Activated CD8-positive, alpha-beta T cell treated with anti-CD3 and anti-CD28 coated beads for 36 hours (primary cell): ENCODE results near the gene LHX1. TPM values are rescaled to one million over a fixed set of nuclear protein-coding genes. Genes with fewer than 3 reads are reported as not detected.

ENCODE experiments used
- ATAC-seq: fragments of 200-7000 bp; cut with Tn5 transposase; one replicate; pipeline ENCODE4 v1.10.0; 2021; ENCODE audit warnings: mild to moderate bottlenecking, moderate library complexity
- CTCF ChIA-PET: fragments of 350-600 bp; sonication (Branson Sonifier 250); formaldehyde crosslinking; loops from one replicate; lab custom pipeline; 2021; ENCODE audit warnings: antibody characterized with exemption; lab: Charles Lee
- POLR2A ChIA-PET: fragments of 350-600 bp; sonication (Branson Sonifier 250); formaldehyde crosslinking; loops from one replicate; lab custom pipeline; 2021; ENCODE audit warnings: antibody characterized with exemption; lab: Charles Lee
- DNase-seq: peaks from one replicate; pipeline ENCODE4 v3.0.0-alpha.2; 2020
- H3K27ac Mint-ChIP-seq: one replicate; pipeline ENCODE4 v1.8.0; 2021; ENCODE audit warnings: mild to moderate bottlenecking, mixed read lengths
- H3K27me3 Mint-ChIP-seq: one replicate; pipeline ENCODE4 v1.8.0; 2021; ENCODE audit warnings: mixed read lengths
- H3K36me3 Mint-ChIP-seq: one replicate; pipeline ENCODE4 v1.8.0; 2021; ENCODE audit warnings: low read depth, mixed read lengths
- H3K4me1 Mint-ChIP-seq: one replicate; pipeline ENCODE4 v1.8.0; 2021; ENCODE audit warnings: low read depth, mixed read lengths
- H3K4me3 Mint-ChIP-seq: one replicate; pipeline ENCODE4 v1.8.0; 2021; ENCODE audit warnings: mild to moderate bottlenecking, moderate library complexity, mixed read lengths
- H3K9me3 Mint-ChIP-seq: one replicate; pipeline ENCODE4 v1.8.0; 2021; ENCODE audit warnings: mixed read lengths
- intact Hi-C: fragments of 100-400 bp; cut with micrococcal nuclease; formaldehyde crosslinking; loops from one replicate; pipeline ENCODE4 v1.10.0; 2022
- total RNA-seq, 2 experiments: library from RNA; stranded (reverse); gene quantifications; one replicate each; pipeline ENCODE4 v1.2.3, GENCODE V29; 2021
- TF ChIP-seq, protein P1 (sequence below): fragments of 200-600 bp; IDR thresholded peaks from one replicate; pipeline ENCODE4 v1.8.0; 2022; ENCODE audit warnings: antibody characterized with exemption, mild to moderate bottlenecking

Gene LHX1
- total RNA-seq, 2 experiments from 2014 or later, result not detected

DNA sequence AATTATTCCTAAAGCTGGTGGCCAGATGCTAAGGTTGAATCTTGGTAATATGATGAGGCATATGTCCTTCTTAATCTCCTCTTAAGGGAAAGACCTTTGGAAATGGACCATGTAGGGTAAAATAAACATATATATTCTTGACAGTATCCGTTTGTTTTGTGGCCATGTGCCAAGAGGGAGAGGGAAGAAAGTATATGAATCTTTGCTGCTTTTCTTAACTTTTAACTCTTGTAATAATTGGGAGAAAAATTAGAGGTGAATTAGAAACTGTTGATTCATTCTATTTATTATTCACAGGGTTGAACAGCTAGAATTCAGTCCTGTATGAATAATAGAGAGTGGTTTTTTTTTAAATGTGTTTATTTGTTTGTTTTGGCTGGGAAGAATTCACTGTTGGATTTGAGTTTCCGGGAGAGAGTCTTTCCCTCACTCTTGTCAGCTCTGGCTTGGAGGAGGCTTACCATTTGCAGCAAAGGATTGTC, 43.0 kb downstream of the LHX1 start:
- Mint-ChIP-seq H3K27ac (no peak overlapping the region), H3K9me3 (no peaks in the 10 kb centered on the region), H3K27me3 (no peaks in the 10 kb centered on the region), H3K36me3 (peaks cover 31% of the 10 kb centered on the region), H3K4me3 (no peak overlapping the region), H3K4me1 (peaks cover 33% of the 10 kb centered on the region)
- intact Hi-C loops, result no loop called here
- TF ChIP-seq, protein P1, sequence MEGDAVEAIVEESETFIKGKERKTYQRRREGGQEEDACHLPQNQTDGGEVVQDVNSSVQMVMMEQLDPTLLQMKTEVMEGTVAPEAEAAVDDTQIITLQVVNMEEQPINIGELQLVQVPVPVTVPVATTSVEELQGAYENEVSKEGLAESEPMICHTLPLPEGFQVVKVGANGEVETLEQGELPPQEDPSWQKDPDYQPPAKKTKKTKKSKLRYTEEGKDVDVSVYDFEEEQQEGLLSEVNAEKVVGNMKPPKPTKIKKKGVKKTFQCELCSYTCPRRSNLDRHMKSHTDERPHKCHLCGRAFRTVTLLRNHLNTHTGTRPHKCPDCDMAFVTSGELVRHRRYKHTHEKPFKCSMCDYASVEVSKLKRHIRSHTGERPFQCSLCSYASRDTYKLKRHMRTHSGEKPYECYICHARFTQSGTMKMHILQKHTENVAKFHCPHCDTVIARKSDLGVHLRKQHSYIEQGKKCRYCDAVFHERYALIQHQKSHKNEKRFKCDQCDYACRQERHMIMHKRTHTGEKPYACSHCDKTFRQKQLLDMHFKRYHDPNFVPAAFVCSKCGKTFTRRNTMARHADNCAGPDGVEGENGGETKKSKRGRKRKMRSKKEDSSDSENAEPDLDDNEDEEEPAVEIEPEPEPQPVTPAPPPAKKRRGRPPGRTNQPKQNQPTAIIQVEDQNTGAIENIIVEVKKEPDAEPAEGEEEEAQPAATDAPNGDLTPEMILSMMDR, result no peak
- POLR2A ChIA-PET, result no interaction called here
- CTCF ChIA-PET, result interaction anchor here (1.3 kb wide), 1 partner anchor 377 kb away, joined by 3 read pairs; no protein-coding TSS in a partner anchor
- DNase-seq, result no peak
- ATAC-seq, result no peak

DNA sequence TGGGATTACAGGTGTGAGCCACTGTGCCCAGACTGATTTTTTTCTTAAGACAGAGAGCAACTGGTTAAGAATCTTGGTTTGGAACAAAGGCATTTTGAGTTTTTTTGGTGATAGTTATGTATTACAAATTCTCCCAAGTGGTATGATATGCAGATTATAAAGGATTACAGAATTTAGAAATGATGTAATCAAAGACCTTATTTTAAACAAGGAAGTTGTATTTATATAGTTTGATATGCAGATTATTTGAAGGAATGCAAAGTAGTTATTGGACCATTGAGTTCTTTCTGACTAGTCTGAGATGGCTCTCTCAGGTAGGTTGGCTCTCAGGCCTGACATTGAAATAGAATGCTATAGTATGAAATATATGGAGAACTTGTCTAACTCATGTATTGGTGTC, 46.3 kb downstream of the LHX1 start:
- DNase-seq, result no peak
- TF ChIP-seq, protein P1, result no peak
- POLR2A ChIA-PET, result no interaction called here
- Mint-ChIP-seq H3K27ac (no peak overlapping the region), H3K4me3 (no peak overlapping the region), H3K36me3 (peaks cover 33% of the 10 kb centered on the region), H3K27me3 (no peaks in the 10 kb centered on the region), H3K4me1 (peaks cover 18% of the 10 kb centered on the region), H3K9me3 (no peaks in the 10 kb centered on the region)
- ATAC-seq, result no peak
- intact Hi-C loops, result no loop called here
- CTCF ChIA-PET, result no interaction called here

DNA sequence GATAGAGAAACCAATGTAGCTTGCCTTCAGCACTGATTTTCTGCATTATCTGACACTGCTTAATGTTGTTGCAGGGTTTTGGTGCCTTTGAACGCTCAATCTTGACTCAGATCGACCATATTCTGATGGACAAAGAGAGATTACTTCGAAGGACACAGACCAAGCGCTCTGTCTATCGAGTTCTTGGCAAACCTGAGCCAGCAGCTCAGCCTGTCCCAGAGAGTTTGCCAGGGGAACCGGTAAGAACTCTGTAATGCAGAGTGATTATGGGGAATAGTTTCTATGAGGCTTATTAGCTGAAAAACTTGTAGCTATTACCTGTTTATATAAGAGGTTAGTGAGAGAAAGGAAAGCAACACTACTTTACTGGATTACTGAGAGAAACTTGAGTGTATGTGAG, 51.9 kb downstream of the LHX1 start:
- TF ChIP-seq, protein P1, result no peak
- H3K36me3 Mint-ChIP-seq, result peaks cover 41% of the 10 kb centered on the region
- H3K9me3 Mint-ChIP-seq, result no peaks in the 10 kb centered on the region
- H3K27ac Mint-ChIP-seq, result no peak overlapping the region
- DNase-seq (no peak), ATAC-seq (no peak)
- ChIA-PET CTCF (interaction anchor here (0.8 to 0.9 kb wide), 2 partner anchors 22 to 58 kb away, joined by 3 read pairs; no protein-coding TSS in a partner anchor), POLR2A (no interaction called here)
- H3K4me1 Mint-ChIP-seq, result peaks cover 9% of the 10 kb centered on the region
- H3K4me3 Mint-ChIP-seq, result no peak overlapping the region
- no peaks in the 10 kb centered on the region for H3K27me3 Mint-ChIP-seq
- intact Hi-C loops, result no loop called here

DNA sequence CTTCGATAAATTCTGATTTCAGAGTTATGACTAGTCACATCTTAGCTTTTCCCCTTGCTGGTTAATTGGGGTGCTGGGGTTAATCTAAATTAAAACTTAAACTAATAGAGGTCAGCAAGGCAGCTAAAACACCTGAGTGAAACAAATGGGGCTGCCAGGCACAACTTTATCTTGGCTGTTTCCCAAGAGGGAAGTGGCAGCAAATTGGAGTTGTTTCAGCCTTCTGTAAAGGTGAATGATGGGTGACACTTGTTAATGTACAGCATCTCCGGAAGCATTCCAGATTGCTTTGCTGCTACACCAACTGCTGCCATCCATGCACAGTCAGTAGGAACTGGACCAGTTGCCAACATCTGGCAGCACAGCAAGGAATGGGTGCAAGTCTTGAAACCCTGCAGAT, 55.4 kb downstream of the LHX1 start:
- POLR2A ChIA-PET, result no interaction called here
- ATAC-seq, result no peak
- Mint-ChIP-seq H3K27ac (no peak overlapping the region), H3K4me3 (no peak overlapping the region), H3K27me3 (no peaks in the 10 kb centered on the region), H3K36me3 (peaks cover 61% of the 10 kb centered on the region), H3K9me3 (no peaks in the 10 kb centered on the region), H3K4me1 (peaks cover 6% of the 10 kb centered on the region)
- TF ChIP-seq, protein P1, result no peak
- CTCF ChIA-PET, result interaction anchor here (1.6 kb wide), 1 partner anchor 13 kb away, joined by 4 read pairs; no protein-coding TSS in a partner anchor
- no peak for DNase-seq
- intact Hi-C loops, result no loop called here

DNA sequence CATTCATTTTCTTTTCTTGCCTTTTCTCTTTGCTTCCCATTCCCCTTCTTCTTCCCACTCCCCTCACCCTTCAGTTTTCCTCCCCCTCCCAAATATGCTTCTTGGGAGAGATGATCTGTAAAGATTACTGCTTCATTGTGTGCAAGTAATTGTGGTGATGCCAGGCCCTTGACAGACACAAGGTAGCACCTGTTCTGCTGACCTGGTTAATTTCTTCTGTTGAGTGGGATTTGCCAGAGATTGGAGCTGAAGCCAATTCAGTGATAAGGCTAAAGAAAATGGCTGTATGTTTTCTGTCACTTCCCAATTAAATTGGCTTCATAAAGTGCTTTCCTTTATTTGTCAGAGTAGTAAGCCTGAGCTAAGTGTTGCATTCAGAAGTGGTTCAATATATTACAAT, 56.0 kb downstream of the LHX1 start:
- intact Hi-C loops, result no loop called here
- no peak for DNase-seq
- Mint-ChIP-seq H3K27me3 (no peaks in the 10 kb centered on the region), H3K4me3 (no peak overlapping the region), H3K9me3 (no peaks in the 10 kb centered on the region), H3K36me3 (peaks cover 61% of the 10 kb centered on the region), H3K27ac (no peak overlapping the region), H3K4me1 (peaks cover 6% of the 10 kb centered on the region)
- ATAC-seq, result no peak
- TF ChIP-seq, protein P1, result no peak
- CTCF ChIA-PET, result interaction anchor here (1.4 to 1.6 kb wide), 2 partner anchors 12 to 52 kb away, joined by 3 to 4 read pairs; no protein-coding TSS in a partner anchor
- POLR2A ChIA-PET, result no interaction called here

Other genes starting within 250 kb of the LHX1 start
- 10 to 100 TPM; 81.8 to 90.3 TPM for gene AATF, start 11.5 kb downstream of the LHX1 start, total RNA-seq